Inflammatory macrophage treated with lipopolysaccharide for 4 hours (primary cell): ENCODE data around the gene PRXL2B.

Experiments
- DNase-seq: peaks from one replicate; pipeline ENCODE4 v3.0.0-alpha.2; 2020

Gene PRXL2B

DNA sequence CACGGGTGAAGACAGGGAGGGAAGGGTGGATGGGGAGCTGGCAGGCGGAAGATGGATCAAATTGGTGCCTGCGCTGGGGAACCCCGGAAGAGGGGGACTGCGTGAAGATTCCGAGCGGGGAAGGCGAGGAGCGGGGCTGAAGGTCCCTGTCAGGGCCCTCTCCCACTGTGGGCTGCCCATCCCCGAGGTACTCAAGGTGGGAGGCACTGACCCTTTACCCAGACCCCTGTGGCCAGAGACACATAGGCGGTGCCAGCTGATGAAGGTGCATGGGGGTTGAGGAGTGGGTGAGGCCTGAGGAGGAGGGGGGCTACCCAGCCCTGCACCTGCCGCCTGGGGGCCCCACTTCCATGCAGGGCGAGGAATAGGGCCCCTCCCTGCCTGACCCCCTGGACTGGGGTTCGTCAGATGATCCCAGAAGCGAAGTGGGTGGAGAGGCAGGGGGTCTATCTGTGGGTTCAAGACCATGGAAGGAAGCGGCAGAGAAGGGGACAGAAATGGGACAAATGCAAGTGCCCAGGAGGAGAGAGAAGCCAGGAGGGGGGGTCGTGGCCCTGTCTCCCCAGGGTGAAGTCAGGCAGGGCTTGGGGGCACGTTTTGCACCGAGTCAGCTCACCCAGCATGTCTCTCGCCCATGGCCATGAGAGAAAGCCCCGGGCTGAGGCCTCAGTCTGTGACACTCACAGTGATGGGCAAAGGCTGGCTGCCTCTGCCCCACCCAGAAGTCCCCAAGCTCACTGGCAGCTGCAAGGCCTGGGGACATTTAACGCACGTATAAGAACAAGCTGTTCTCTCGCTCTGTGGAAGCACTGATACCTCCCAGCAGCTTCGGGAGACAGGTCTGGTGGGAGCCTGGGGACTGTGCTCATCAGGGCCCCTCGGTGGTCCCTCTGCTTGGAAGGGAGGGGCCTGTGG, 53.3 kb downstream of the PRXL2B start:
- no peak for DNase-seq

GRCh38 chr1:2640626-2641025, 54.0 kb downstream of the PRXL2B start:
- DNase-seq, result no peak
